HG03571 (cell line): Measurements from ENCODE around the gene SSR4.

Experiments used
- ATAC-seq: cut with Tn5 transposase; IDR thresholded peaks from one replicate; pipeline ENCODE4 v1.9.1; 2021; ENCODE audit not compliant: unreplicated experiment

Gene SSR4

DNA sequence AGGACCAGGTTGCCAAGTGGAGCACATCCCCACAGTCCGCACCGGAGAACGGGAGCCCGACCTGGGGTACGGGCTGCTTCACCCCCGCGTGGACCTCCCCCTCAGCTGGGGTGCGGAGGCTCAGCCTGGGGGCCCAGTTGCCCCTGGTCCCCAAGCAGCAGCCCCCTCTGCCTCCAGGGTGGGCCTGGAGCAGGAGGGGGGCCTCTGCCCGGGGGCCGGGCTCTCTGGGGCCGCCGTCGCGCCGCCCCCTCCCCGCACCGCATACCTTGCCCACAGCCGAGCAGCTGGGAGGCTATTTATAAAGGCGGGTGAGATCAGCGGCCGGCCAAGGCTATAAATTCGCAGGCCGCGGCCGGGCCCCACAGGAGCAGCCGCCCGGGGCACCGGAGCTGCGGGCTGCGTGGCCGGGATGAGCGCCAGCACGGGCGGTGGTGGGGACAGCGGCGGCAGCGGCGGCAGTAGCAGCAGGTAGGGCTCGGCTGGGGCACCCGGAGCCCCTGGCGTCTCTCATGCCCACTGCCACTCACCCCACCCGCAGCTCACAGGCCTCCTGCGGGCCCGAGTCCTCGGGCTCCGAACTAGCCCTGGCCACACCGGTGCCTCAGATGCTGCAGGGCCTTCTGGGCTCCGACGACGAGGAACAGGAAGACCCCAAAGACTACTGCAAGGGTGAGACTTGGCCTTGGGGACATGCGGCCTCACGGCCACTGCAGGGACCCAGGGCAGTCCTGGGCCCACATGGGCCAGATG is 13.6 kb upstream of the SSR4 start, which contains the start of gene SRPK3:
Gene SRPK3 (plus strand): TSS at position 364 of the 750 bp plus-strand sequence. CDS start 46 bp downstream, at position 410.
- ATAC-seq = no peak

- ATAC-seq = no peak
Measured at GRCh38 chrX:153781428-153782047, 12.9 kb upstream of the SSR4 start.

DNA sequence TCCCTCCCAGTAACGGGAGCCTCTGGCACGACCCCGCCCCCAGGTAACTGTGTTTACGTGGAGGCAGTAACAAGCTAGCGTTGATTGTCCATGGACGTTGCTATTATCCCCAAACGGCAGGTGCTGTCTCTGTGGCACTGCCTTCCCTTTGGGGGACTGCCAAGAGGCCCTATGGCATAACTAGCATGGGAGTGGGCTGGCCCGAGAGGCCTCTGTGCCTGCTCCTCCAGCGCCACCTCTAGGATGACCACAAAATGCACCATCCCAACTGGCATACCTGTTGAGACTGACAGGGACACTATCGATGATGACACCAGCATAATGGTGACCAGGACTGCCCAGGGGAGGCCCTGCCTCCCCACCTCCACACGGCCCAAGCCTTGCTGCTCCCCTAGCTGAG is 12.2 kb upstream of the SSR4 start:
- ATAC-seq = no peak

GRCh38 chrX:153782871-153783270 is 11.6 kb upstream of the SSR4 start:
- ATAC-seq = no peak

DNA sequence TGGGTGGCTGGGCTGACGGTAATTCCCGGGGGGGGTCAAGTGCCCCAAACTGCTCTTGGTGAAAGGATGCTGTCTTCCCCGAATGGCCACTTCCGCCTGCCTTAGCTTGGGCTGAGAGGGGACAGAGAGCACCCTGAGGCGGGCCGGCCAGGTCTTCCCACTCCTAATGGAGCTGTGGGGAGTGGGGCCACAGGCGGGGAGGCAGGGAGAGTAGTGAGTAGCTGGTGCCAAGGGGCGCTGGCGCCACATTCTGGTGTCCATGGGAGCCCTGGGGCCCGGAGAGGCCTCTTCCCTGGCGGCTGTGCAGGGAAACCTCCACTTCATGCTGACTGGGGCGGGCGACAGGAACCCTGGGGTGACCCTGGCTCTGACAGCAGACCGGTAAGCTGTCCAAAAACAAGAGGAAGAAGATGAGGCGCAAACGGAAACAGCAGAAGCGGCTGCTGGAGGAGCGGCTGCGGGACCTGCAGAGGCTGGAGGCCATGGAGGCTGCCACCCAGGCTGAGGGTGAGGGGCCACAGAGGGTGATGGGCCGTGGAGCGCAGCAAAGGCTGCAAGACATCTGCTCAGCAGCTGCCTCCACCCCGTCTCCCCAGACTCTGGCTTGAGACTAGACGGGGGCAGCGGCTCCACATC is 11.0 kb upstream of the SSR4 start:
- ATAC-seq = no peak

DNA sequence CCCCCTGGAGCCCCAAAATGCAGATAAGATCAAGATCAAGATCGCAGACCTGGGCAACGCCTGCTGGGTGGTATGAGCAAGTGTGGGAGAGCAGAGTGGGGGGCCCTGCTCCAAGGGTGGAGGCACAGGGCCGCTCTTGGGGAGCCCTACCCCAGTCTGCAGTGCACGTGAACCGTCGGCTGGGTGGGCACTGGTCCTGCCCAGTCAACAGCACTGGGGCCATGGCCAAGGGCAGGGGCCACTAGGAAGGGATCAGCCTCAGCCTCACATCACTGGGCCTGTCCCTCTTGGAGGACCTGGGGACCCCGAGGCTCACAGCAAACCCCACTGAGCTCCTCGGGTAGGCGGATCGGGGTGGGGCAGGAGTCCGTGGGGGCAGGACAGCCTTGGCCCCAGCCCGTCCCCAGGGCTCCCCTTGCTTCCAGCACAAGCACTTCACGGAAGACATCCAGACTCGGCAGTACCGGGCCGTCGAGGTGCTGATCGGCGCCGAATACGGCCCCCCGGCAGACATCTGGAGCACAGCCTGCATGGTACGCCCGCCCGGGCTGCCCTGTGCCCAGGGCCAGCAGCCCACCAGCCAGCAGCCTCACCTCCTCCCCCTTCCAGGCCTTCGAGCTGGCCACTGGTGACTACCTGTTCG is 10.0 kb upstream of the SSR4 start:
- no peak for ATAC-seq

GRCh38 chrX:153786669-153787068 is 7.8 kb upstream of the SSR4 start:
- no peak for ATAC-seq

- ATAC-seq = no peak
Measured at GRCh38 chrX:153789654-153790053, 4.8 kb upstream of the SSR4 start.

DNA sequence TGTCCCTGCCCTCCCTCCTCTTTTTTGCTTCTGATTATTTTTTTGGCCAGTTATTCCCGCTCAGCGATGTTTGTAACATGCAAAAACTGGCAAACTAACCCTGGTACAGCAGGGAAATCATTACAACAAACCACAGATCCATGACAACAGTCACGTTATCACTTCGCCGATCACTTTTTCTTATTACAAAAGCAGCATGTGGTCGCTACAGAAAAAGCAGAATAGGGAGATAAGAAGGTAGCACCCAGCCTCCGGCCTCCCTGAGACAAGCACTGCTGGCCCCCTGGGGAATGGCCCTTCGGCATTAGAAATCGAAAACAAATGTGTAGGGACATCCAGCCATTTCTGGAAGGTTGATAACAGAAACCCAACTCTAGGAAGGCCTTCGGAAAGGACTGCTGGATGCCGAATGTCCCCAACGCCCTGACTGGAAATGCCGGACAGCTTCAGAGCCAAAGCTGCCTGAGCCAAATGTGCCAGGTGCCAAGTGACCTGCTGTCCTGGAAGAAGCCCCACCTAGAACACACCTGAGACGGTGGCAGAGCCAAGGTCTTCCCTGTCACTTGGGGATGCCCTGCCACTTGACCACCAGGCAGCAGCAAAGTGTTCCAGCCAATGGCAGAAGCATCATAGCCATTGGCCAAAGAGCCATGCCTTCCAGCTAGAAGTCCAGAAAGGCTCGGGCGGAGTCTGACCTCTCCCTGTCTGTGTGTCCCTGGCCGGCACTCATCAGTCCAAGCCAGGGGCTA is 3.2 kb upstream of the SSR4 start:
- ATAC-seq = no peak

GRCh38 chrX:153792368-153792767 is 2.1 kb upstream of the SSR4 start:
- ATAC-seq = no peak

- no peak for ATAC-seq
Measured at GRCh38 chrX:153793291-153793690, 1.2 kb upstream of the SSR4 start.

DNA sequence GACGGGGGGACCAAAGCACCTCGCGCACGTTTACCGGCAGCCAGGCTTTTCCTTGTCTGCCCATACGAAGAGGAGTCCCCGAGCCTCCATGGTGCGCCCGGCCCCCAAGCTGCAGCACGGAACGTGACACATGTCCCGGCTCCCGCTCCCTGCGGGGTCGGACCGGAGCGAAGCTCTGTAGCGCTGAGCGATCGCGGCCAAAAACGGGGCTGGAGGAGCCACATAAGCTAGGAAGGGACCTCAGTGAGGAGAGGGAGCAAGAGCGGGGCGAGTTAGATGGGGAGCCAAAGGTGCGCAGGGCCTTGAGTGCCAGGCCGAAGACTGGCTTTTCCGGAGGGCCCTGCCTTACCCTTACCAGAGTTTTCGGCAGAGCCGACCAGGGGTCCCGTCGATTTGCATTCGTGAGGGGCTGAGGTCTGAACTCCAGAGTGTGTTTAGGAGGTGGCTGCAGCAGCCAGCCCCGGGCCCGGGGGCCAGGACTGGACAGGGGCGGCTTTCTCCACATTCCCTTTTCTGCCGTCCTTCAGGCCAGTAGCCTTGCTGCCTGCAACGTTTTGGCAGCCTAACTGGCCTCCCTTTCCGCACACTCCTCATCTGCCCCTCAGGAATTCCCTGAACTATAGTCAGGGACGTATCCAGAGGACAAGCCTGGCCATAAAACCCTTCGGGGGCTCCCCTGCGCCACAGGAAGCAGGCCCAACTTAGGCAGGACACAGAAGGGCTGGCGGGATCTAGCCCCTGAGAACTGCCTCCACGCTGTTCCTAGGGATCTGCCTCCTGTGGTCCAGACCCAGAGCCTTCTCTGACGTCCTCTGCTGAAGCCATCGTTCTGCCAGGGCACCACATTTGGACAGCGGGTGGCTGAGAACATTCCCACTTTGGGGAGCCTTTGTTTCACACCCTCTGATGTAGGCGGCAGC is 689 bp downstream of the SSR4 start:
- ATAC-seq = no peak

DNA sequence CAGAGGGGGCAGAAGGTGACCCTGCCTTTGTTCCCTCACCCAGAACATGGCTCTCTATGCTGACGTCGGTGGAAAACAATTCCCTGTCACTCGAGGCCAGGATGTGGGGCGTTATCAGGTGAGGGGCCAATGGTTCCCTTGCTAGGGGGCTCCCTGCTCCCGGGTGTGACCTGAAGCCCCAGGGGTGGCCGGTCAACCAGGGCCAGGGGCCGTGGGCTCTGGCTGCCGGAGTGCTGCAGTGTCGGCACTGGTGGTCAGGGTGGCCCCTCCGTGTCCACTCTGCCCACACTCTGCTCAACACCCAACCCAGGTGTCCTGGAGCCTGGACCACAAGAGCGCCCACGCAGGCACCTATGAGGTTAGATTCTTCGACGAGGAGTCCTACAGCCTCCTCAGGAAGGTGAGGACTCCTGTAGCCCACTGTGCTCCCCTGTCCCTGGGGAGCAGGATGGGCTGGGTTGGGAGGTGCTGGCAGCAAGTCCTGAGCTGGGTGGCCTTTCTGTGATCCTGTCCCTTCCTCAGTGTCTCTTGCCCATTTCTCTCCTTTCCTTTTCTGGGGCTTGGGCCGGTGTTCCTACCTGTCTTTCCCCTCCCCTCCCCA is 3.0 kb downstream of the SSR4 start:
- no peak for ATAC-seq

- no peak for ATAC-seq
Measured at GRCh38 chrX:153799326-153799725, 4.9 kb downstream of the SSR4 start.

GRCh38 chrX:153800177-153800722 is 5.8 kb downstream of the SSR4 start:
- no peak for ATAC-seq

DNA sequence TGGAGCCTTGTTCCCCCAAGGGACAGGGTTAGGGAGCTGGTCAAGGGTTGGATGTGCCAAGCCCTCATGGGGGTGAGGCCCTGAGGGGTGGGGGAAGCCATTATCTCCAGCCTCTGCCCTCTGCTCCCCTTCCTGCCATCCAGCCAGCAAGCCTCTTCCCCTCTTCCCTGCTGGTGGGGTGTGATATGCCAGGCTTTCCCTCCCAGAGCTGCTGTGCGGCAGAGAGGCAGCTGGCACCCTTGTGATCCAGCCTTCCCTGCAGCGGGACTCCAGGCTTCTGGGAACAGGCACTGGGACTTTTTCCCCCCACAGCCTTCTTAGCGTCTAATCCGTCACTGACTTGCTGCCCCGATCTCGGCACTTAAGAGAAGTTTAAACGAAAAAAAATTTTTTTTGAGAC is 6.3 kb downstream of the SSR4 start:
- ATAC-seq = no peak

DNA sequence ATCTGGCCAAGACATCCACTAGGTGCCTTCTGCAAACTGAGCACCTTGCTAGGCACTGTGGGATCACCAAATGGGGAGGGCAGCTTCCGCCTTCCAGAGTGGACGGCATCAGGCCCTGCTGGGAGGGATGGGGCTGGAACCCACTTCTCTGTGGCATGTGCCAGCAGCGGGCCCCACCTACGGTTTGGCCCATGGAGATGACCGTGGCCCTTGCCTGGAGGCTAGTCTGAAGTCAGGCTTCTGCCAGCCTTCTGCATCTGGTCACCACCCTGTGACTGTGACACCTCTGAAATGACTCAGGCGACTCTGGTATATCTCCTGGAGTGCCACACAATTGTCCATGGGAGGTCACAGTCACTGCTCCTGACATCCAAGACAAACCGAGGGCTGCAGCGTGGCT is 7.2 kb downstream of the SSR4 start:
- no peak for ATAC-seq

DNA sequence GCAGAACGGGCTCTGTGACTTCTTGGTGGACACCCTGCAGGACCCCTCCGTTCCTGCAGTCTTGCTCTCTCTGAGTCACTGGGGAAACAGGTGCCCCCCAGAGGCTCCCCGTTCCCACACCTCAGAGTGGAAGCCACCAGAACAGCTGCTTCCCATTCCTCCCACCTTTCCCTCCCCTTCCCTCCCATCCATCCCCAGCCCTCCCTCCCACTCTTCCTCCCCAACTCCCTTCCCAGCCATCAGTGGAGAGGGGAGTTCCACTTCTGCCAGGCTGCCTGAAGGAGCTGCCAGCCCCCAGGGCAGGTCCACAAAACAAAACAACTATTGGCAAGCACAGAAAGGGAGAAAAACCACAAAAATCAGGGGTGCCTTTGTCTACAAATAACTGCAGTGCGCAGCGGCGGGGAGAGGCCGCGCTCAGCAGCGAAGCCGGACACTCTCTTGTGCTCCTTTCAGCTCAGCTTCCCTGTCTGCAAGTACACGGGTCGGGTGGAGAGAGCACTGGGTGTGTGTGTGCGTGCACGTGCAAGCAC is 8.1 kb downstream of the SSR4 start:
- no peak for ATAC-seq
